Measurements from ENCODE around the gene AJAP1. TPM values are rescaled to one million over a fixed set of nuclear protein-coding genes. Genes with fewer than 3 reads are reported as not detected.

The AJAP1 gene
- total RNA-seq, 4 donors from 2014 or later = 0.12 to 0.81 (median 0.32) TPM

GRCh38 chr1:4613606-4614370 is 40.6 kb upstream of the AJAP1 start:
- TF ChIP-seq POLR2A (IDR thresholded peaks at IDR 0.05) (no peak), EP300 (IDR thresholded peaks at IDR 0.05) (no peak), POLR2AphosphoS5 (IDR thresholded peaks at IDR 0.05) (no peak)
- TF ChIP-seq, protein P1, sequence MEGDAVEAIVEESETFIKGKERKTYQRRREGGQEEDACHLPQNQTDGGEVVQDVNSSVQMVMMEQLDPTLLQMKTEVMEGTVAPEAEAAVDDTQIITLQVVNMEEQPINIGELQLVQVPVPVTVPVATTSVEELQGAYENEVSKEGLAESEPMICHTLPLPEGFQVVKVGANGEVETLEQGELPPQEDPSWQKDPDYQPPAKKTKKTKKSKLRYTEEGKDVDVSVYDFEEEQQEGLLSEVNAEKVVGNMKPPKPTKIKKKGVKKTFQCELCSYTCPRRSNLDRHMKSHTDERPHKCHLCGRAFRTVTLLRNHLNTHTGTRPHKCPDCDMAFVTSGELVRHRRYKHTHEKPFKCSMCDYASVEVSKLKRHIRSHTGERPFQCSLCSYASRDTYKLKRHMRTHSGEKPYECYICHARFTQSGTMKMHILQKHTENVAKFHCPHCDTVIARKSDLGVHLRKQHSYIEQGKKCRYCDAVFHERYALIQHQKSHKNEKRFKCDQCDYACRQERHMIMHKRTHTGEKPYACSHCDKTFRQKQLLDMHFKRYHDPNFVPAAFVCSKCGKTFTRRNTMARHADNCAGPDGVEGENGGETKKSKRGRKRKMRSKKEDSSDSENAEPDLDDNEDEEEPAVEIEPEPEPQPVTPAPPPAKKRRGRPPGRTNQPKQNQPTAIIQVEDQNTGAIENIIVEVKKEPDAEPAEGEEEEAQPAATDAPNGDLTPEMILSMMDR (IDR thresholded peaks at IDR 0.05) = no peak
- no peak overlapping the region for H3K27ac ChIP-seq
- H3K9me3 ChIP-seq = peaks cover 0 to 26% (median 0%) of the 10 kb centered on the region in 3 donors
- H3K27me3 ChIP-seq = peaks cover 16% of the 10 kb centered on the region
- no peaks in the 10 kb centered on the region for H3K4me1 ChIP-seq
- H3K36me3 ChIP-seq = no peaks in the 10 kb centered on the region
- WGBS, 2 donors (ENCODE audit: low coverage in 1 of 2) = 82 to 83% methylated on average over 1 to 25 of the region's 26 CpGs
- ATAC-seq = no peak
- no peak overlapping the region for H3K4me3 ChIP-seq

- TF ChIP-seq POLR2AphosphoS5 (IDR thresholded peaks at IDR 0.05) = no peak
- no peak for TF ChIP-seq POLR2A (IDR thresholded peaks at IDR 0.05)
- TF ChIP-seq EP300 (IDR thresholded peaks at IDR 0.05) = no peak
- TF ChIP-seq, protein P1 (IDR thresholded peaks at IDR 0.05) = no peak
- peaks cover 16% of the 10 kb centered on the region for H3K27me3 ChIP-seq
- H3K4me3 ChIP-seq = no peak overlapping the region
- no peaks in the 10 kb centered on the region for H3K36me3 ChIP-seq
- H3K27ac ChIP-seq = no peak overlapping the region
- no peak for ATAC-seq
- 55 to 85% methylated on average over 4 to 9 of the region's 15 CpGs for WGBS, 2 donors (ENCODE audit: low coverage in 1 of 2)
- no peaks in the 10 kb centered on the region for H3K4me1 ChIP-seq
- H3K9me3 ChIP-seq = peaks cover 0 to 19% (median 0%) of the 10 kb centered on the region in 3 donors
Measured at GRCh38 chr1:4614371-4615137, 39.9 kb upstream of the AJAP1 start.

DNA sequence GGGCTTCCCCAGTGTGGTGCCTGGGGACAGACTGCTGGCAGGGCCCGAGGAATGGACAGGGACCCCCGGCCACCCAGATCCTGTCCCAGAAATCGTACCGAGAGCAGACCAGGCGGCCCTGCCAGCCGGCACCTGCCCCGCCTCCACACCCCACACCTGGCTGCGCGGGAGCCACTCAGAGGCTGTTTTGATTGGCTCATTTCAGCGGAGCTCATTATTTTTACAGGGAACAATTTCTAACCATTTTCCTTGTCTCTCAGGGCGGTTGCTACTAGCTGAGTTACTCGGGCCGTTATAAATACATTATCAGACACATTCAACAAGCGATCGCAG is 39.3 kb upstream of the AJAP1 start:
- Histone ChIP-seq H3K36me3 (no peaks in the 10 kb centered on the region), H3K9me3 (peaks cover 0 to 13% (median 0%) of the 10 kb centered on the region in 3 donors), H3K4me1 (no peaks in the 10 kb centered on the region), H3K27me3 (peaks cover 16% of the 10 kb centered on the region), H3K4me3 (no peak overlapping the region), H3K27ac (no peak overlapping the region)
- no peak for ATAC-seq
- 78 to 79% methylated on average over 9 to 10 of the region's 15 CpGs for WGBS, 2 donors (ENCODE audit: low coverage in 1 of 2)
- TF ChIP-seq POLR2AphosphoS5 (IDR thresholded peaks at IDR 0.05) (no peak), EP300 (IDR thresholded peaks at IDR 0.05) (no peak), POLR2A (IDR thresholded peaks at IDR 0.05) (no peak)
- TF ChIP-seq, protein P1 (IDR thresholded peaks at IDR 0.05) = no peak

DNA sequence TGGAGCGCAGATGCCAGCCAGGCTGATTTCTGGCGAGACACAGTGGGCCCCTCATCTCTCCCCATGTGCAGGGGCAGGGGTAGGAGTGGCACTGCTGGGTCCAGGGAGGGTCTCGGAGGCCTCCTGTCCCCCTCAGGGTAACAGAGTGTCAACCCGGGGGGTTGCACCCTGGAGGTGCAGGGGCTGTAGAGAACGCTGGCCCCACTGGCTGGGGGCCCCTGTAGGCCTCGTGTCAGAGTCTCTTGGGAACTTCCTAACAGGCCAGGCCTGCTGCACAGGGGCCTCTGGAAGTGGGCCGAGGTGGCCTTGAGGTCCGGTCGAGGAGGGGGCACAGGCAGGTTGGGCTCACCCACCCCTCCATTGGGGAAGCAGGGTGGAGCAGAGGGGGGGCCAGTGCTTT is 38.9 kb upstream of the AJAP1 start:
- H3K4me3 ChIP-seq = no peak overlapping the region
- WGBS, 2 donors (ENCODE audit: low coverage in 1 of 2) = 69 to 93% methylated on average over 3 of the region's 9 CpGs
- peaks cover 0 to 9% (median 0%) of the 10 kb centered on the region in 3 donors for H3K9me3 ChIP-seq
- no peaks in the 10 kb centered on the region for H3K36me3 ChIP-seq
- peaks cover 15% of the 10 kb centered on the region for H3K27me3 ChIP-seq
- TF ChIP-seq POLR2AphosphoS5 (IDR thresholded peaks at IDR 0.05) (no peak), EP300 (IDR thresholded peaks at IDR 0.05) (no peak), POLR2A (IDR thresholded peaks at IDR 0.05) (no peak)
- TF ChIP-seq, protein P1 (IDR thresholded peaks at IDR 0.05) = no peak
- ATAC-seq = no peak
- H3K4me1 ChIP-seq = no peaks in the 10 kb centered on the region
- no peak overlapping the region for H3K27ac ChIP-seq
